ENCODE measurements around the gene DUSP16. TPM values are rescaled to one million over a fixed set of nuclear protein-coding genes. Genes with fewer than 3 reads are reported as not detected.

Gene DUSP16
- total and polyA plus RNA-seq, 2 experiments from 2014 or later = 11.7 to 59.4 TPM

DNA sequence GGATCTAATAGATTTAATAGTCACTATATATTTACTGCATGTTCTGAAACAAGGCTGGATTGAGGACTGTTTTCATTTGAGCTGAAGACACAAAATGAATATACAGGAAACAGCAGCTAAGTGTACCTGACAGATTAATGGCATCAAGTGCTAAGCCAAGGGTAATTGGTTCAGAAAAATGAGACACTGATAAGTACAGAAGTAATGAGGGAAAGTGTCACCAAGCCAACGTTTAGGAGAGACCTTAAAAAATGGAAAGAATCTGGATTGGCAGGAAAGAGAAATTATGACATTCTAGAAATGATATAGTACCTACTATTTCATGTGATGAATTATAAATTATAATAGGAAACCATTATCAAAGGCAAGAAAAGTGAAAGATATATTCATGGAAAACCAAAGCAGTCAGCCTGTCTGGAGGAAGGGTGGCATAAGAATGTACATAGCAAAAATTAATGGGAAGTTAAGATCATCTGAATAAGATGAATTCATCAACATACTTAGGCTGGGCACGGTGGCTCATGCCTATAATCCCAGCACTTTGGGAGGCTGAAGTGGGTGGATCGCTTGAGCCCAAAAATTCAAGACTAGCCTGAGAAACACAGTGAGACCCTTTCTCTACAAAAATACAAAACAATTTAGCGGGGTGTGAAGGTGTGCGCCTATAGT lies 21.0 kb upstream of the DUSP16 start:
- H3K4me1 Mint-ChIP-seq = peaks cover 11% of the 10 kb centered on the region
- no peak overlapping the region for H3K27ac Mint-ChIP-seq
- TF ChIP-seq, protein P1, sequence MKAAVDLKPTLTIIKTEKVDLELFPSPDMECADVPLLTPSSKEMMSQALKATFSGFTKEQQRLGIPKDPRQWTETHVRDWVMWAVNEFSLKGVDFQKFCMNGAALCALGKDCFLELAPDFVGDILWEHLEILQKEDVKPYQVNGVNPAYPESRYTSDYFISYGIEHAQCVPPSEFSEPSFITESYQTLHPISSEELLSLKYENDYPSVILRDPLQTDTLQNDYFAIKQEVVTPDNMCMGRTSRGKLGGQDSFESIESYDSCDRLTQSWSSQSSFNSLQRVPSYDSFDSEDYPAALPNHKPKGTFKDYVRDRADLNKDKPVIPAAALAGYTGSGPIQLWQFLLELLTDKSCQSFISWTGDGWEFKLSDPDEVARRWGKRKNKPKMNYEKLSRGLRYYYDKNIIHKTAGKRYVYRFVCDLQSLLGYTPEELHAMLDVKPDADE (IDR thresholded peaks at IDR 0.05) = no peak
- TF ChIP-seq REST (IDR thresholded peaks at IDR 0.05; ENCODE audit: unreplicated experiment) = no peak
- no peak for TF ChIP-seq NANOG (IDR thresholded peaks at IDR 0.05; ENCODE audit: borderline replicate concordance)
- TF ChIP-seq ZNF462 (CRISPR knock-in tag; IDR thresholded peaks at IDR 0.05) = no peak
- no peak for TF ChIP-seq STAT1 (IDR thresholded peaks at IDR 0.05; ENCODE audit: unreplicated experiment)
- TF ChIP-seq, protein P2, sequence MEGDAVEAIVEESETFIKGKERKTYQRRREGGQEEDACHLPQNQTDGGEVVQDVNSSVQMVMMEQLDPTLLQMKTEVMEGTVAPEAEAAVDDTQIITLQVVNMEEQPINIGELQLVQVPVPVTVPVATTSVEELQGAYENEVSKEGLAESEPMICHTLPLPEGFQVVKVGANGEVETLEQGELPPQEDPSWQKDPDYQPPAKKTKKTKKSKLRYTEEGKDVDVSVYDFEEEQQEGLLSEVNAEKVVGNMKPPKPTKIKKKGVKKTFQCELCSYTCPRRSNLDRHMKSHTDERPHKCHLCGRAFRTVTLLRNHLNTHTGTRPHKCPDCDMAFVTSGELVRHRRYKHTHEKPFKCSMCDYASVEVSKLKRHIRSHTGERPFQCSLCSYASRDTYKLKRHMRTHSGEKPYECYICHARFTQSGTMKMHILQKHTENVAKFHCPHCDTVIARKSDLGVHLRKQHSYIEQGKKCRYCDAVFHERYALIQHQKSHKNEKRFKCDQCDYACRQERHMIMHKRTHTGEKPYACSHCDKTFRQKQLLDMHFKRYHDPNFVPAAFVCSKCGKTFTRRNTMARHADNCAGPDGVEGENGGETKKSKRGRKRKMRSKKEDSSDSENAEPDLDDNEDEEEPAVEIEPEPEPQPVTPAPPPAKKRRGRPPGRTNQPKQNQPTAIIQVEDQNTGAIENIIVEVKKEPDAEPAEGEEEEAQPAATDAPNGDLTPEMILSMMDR (conservative IDR thresholded peaks at IDR 0.05; ENCODE audit: low read depth in 2 of 2) = no peak
- no peak for TF ChIP-seq EZH2 (IDR thresholded peaks at IDR 0.05; ENCODE audit: low read depth, unreplicated experiment)
- TF ChIP-seq JUNB (IDR thresholded peaks at IDR 0.05; ENCODE audit: unreplicated experiment) = no peak
- TF ChIP-seq EZH2phosphoT487 (IDR thresholded peaks at IDR 0.05; ENCODE audit: unreplicated experiment) = no peak
- TF ChIP-seq ZNF331 (CRISPR knock-in tag; IDR thresholded peaks at IDR 0.05; ENCODE audit: low read depth) = no peak
- H3K36me3 Mint-ChIP-seq (ENCODE audit: low read depth) = no peaks in the 10 kb centered on the region
- no peaks in the 10 kb centered on the region; the same call in 1 of the 2 replicates for H3K36me3 ChIP-seq (ENCODE audit: insufficient read depth)
- H3K4me3 ChIP-seq = no peak overlapping the region
- H4K20me1 ChIP-seq (replicated peaks; ENCODE audit: insufficient read depth) = no peaks in the 10 kb centered on the region
- DNase-seq (ENCODE audit: low spot score) (no peak), ATAC-seq (no peak)
- H3K27ac ChIP-seq (ENCODE audit: low read depth) = no peak overlapping the region
- H3K4me3 Mint-ChIP-seq = no peak overlapping the region
- no peak overlapping the region for H2AFZ ChIP-seq
- no peaks in the 10 kb centered on the region for H3K79me2 ChIP-seq (replicated peaks; ENCODE audit: insufficient read depth)
- H3K27me3 Mint-ChIP-seq (ENCODE audit: insufficient read depth, low read depth, poor library complexity) = peaks cover 3% of the 10 kb centered on the region
- no peaks in the 10 kb centered on the region for H3K27me3 ChIP-seq (ENCODE audit: insufficient read depth)
- H3K9me3 Mint-ChIP-seq = no peaks in the 10 kb centered on the region; the same call in 2 of the 3 replicates
- H3F3A ChIP-seq (replicated peaks; ENCODE audit: low read depth) = no peaks in the 10 kb centered on the region
- no peak overlapping the region for H3K4me2 ChIP-seq
- no peaks in the 10 kb centered on the region; the same call in 1 of the 2 replicates for H3K4me1 ChIP-seq (ENCODE audit: insufficient read depth)
- H3K9me2 ChIP-seq (ENCODE audit: insufficient read depth) = 0 out of 2 replicates have a peak, but pooled peaks cover 3% of the 10 kb centered on the region

Data from GM23338 (cell line).